NB4 (cell line): ENCODE results near the gene RGS12.

Source experiments
- DNase-seq: peaks from one replicate; pipeline ENCODE4 v3.0.0; 2010; ENCODE audit warnings: low read depth
- H3K4me3 ChIP-seq: one replicate; pipeline ENCODE4 v1.5.1; 2011; ENCODE audit warnings: mild to moderate bottlenecking, low read depth, low read length, moderate library complexity
- CTCF ChIP-seq: IDR thresholded peaks from one replicate; pipeline ENCODE4 v1.5.1; 2012; ENCODE audit warnings: low read depth, low read length
- MAX ChIP-seq: IDR thresholded peaks from 2 replicates; pipeline ENCODE4 v1.6.1; 2011; ENCODE audit warnings: low read depth, low read length
- MYC ChIP-seq: IDR thresholded peaks from 2 replicates; pipeline ENCODE4 v1.6.1; 2011; ENCODE audit warnings: low read depth, low read length
- POLR2A ChIP-seq: IDR thresholded peaks from 2 replicates; pipeline ENCODE4 v1.6.1; 2011; ENCODE audit warnings: mild to moderate bottlenecking; ENCODE audit not compliant: insufficient read length; ENCODE audit errors: extremely low read depth

RGS12 gene

GRCh38 chr4:3284734-3285557, 7.9 kb upstream of the RGS12 start:
- peak overlapping the region; percentile 71 for H3K4me3 ChIP-seq
- TF ChIP-seq POLR2A (no peak), MAX (no peak), CTCF (no peak), MYC (no peak)
- DNase-seq: no peak

DNA sequence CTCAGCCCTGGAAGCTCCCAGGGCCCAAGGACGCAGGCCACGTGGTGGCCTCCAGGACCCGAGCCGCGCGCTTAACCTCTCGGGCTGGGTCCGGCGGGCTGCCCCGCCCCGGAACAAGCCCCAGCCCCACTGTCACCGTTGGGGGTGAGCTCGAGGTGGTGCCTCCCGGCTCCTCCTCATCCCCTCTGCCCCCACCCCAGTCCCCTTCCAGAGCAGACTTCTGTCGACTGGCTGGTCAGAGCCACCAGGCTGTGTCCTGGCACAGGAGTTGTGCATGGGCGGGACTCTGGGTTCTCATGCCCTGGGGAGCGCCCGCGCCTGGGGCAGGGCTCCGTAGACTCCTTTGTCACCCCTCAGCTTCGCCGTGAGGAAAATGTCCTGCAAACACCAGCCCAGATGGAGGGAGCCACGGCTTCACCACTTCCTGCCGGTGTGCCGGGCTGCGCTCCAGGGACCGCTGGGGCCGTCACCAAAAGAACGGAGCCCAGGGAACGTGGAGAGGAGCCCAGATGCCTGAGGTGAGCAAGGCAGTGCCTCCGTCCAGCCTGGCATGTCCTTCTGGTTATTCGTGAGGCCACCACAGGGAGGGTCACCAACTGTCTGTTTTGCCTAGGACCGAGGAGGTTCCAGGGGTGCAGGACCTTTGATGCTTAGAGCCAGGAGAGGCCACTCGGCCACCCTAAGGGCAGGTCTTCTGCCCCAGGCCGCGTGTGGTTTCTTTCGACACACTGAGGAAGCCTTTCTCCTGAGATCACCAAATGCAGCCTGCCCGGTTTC, 7.1 kb upstream of the RGS12 start:
- TF ChIP-seq MYC (no peak), POLR2A (no peak), CTCF (no peak), MAX (no peak; the same call in 1 of the 2 replicates)
- peak; percentile 98 for DNase-seq
- H3K4me3 ChIP-seq: peak overlapping the region; percentile 71

- DNase-seq: no peak
Observed at GRCh38 chr4:3286335-3287175, 6.3 kb upstream of the RGS12 start.

GRCh38 chr4:3287271-3287971, 5.4 kb upstream of the RGS12 start:
- DNase-seq: no peak
- peak overlapping the region; percentile 71 for H3K4me3 ChIP-seq
- no peak for TF ChIP-seq MAX
- no peak for TF ChIP-seq POLR2A
- TF ChIP-seq CTCF: no peak
- TF ChIP-seq MYC: no peak

More at GRCh38 chr4:3286335-3287175, 6.3 kb upstream of the RGS12 start:
- peak overlapping the region; percentile 71 for H3K4me3 ChIP-seq
- TF ChIP-seq POLR2A: no peak
- 0 out of 2 replicates have a peak, but pooled peaks have one; percentile 42 for TF ChIP-seq MYC
- TF ChIP-seq CTCF: no peak
- TF ChIP-seq MAX: 0 out of 2 replicates have a peak, but pooled peaks have one; percentile 49

DNA sequence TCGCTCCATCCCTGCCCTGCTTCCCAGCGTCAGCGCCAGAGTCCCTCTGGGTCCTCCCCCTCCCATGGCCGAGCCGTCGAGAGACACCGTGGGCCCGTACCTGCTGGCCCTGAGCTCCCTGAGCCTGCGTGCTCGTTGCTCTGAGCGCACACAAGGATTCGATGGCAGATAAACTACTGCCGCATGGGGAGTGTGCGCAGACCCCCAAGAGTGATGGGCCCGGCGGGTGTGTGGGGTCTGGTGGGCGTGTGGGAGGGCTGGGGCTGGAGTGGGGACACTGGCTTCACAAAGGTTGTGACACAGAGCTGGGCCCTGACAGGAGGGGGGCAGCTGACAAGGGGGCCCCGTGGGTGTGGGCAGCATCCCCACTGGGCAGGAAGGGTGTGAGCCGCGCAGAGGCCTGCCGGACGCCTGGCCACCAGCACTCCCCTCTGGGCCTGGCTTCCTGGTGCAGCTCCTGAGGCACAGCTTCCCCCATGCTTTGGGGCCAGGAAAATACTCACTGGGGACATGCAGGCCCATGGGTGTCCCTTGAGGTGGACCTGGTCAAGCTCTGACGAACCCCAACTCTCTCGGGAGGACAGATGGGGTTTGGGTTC, 4.8 kb upstream of the RGS12 start:
- H3K4me3 ChIP-seq: no peak overlapping the region
- no peak for DNase-seq
- TF ChIP-seq CTCF: no peak
- no peak for TF ChIP-seq MYC
- TF ChIP-seq POLR2A: no peak
- TF ChIP-seq MAX: no peak
